Body of pancreas (tissue), 4 donors: Measurements from ENCODE around the gene NOVA1. TPM values are rescaled to one million over a fixed set of nuclear protein-coding genes. Genes with fewer than 3 reads are reported as not detected.

Experiments
- ATAC-seq: fragments of 150-250 bp; one replicate; pipeline ENCODE4 v1.9.1; 2016
- DNase-seq, 4 donors: peaks; one replicate each; pipeline ENCODE4 v3.0.0-alpha.2; 2019
- H3K27ac ChIP-seq, 4 donors: fragments of 200-600 bp; sonication (generic); 1 replicate in 3 of 4; 2 replicates in 1 of 4; pipeline versions ENCODE4 v1.5.1 to v1.6.1; 2016 to 2019; ENCODE audit warnings: mild to moderate bottlenecking in 1 of 4, mixed read lengths in 1 of 4, moderate library complexity in 1 of 4
- H3K27me3 ChIP-seq, 2 donors: fragments of 200-600 bp; sonication (generic); one replicate each; pipeline ENCODE4 v1.6.0; 2016; ENCODE audit warnings: mild to moderate bottlenecking in 1 of 2
- H3K36me3 ChIP-seq, 2 donors: fragments of 200-600 bp; sonication (generic); replicated peaks in 1 of 2; 2 replicates each; pipeline ENCODE4 v1.5.1; 2016; ENCODE audit warnings: low read depth in 2 of 2; ENCODE audit not compliant: insufficient read depth in 1 of 2
- H3K4me1 ChIP-seq: fragments of 200-600 bp; sonication (generic); one replicate; pipeline ENCODE4 v1.6.0; 2016
- H3K4me3 ChIP-seq, 2 donors: fragments of 200-600 bp; sonication (generic); 1 replicate in 1 of 2; 2 replicates in 1 of 2; pipeline ENCODE4 v1.5.1; 2016 to 2019
- H3K9me3 ChIP-seq, 3 donors: fragments of 200-600 bp; sonication (generic); 1 replicate in 2 of 3; 2 replicates in 1 of 3; pipeline ENCODE4 v1.5.1; 2016
- CTCF ChIP-seq, 7 experiments: fragments of 450-650 bp in 4 of 7; fragments of 200-600 bp in 3 of 7; sonication (generic) in 3 of 7; IDR thresholded peaks; one replicate each; pipeline ENCODE4 v1.5.1; 2016 to 2019; ENCODE audit warnings: antibody characterized with exemption in 7 of 7
- POLR2A ChIP-seq, 3 donors: fragments of 450-650 bp; IDR thresholded peaks; one replicate each; pipeline ENCODE4 v1.6.1; 2016; ENCODE audit warnings: antibody characterized with exemption in 3 of 3, mild to moderate bottlenecking in 2 of 3
- WGBS, 2 donors: methylation state at CpG; one replicate each; pipeline ENCODE4 v1.1.5; 2017; 5-methylcytosine and 5-hydroxymethylcytosine counted together
- intact Hi-C: fragments of 100-400 bp; cut with DNase I; formaldehyde crosslinking; loops from one replicate; pipeline ENCODE4 v1.15.1; 2023
- total RNA-seq, 2 donors: library from RNA; depleted of rRNA; stranded (reverse); fragments of >200 nt; gene quantifications; one replicate each; pipeline ENCODE4 v1.1.0, GENCODE V29; 2016

Gene NOVA1
- total RNA-seq, 2 donors from 2014 or later = 0.78 to 6.9 TPM

DNA sequence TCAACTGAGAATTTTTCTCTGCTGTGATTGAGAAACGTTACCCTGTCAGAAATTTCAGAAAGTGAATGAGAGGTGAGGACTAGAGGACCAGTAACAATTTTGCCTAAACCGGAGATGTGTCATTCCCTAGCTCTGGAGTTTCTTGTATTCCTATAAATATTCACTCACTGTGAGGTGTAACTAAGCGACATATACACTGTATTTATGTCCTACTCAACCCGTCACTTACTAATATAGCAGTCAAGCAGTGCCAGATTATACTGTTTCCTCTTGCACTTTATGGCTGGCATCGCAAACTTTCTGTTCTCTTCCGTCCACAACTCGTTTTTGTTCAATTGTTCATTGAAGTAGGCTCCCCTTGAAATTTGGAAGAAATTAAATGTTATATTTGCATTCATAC is 192.9 kb downstream of the NOVA1 start:
- no peaks in the 10 kb centered on the region for H3K27me3 ChIP-seq
- ATAC-seq = no peak
- no peak overlapping the region for H3K4me3 ChIP-seq
- H3K4me1 ChIP-seq = no peaks in the 10 kb centered on the region
- WGBS, 2 donors = 61 to 62% methylated on average over 7 of the region's 7 CpGs
- DNase-seq = no peak
- TF ChIP-seq POLR2A (IDR thresholded peaks at IDR 0.05) (no peak), CTCF (IDR thresholded peaks at IDR 0.05) (no peak)
- no peaks in the 10 kb centered on the region for H3K9me3 ChIP-seq
- H3K27ac ChIP-seq = no peak overlapping the region
- no peaks in the 10 kb centered on the region for H3K36me3 ChIP-seq
- intact Hi-C loops = no loop called here

DNA sequence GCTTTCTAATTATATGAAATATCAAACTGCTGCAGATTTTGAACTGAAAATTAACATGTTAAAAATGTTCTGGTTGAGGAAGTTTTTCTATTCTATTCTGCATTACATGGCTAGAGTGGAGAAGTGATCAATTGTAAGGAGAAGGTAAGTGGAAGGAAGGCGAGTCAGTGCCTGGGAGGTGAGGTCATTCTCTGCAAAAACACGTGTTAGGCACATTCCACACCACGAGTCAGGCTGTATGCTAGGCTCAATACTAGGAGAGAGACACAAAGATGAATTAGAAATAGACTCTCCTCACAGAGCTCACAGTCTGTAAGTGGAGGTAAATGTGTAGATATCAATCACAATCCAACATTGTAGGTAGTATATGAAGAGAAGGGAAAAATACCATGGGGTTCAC is 194.1 kb downstream of the NOVA1 start:
- no peaks in the 10 kb centered on the region for H3K27me3 ChIP-seq
- ATAC-seq (no peak), DNase-seq (no peak)
- 35 to 51% methylated on average over 3 of the region's 3 CpGs for WGBS, 2 donors
- TF ChIP-seq CTCF (IDR thresholded peaks at IDR 0.05) (no peak), POLR2A (IDR thresholded peaks at IDR 0.05) (no peak)
- H3K4me3 ChIP-seq = no peak overlapping the region
- no peaks in the 10 kb centered on the region for H3K9me3 ChIP-seq
- no peak overlapping the region for H3K27ac ChIP-seq
- no peaks in the 10 kb centered on the region for H3K36me3 ChIP-seq
- intact Hi-C loops = no loop called here
- H3K4me1 ChIP-seq = no peaks in the 10 kb centered on the region

DNA sequence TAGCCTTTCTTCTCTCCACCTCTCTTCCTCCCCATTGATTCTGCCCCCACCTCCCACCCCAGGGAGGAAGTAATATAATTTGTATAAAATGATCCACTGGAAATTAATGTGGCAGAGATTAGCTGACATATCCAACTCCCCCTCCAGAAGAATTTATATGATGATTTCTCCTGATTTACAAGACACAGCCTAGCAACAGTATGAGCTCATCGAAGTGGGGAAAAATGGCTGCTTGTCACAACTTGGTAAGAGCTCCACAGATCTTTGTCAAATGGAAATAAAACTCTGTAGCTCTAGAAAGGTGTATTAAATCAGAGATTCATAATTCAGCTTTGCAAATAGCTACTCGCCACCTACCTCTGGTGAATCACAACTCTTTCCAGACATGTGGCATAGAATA is 195.7 kb downstream of the NOVA1 start:
- no peaks in the 10 kb centered on the region for H3K4me1 ChIP-seq
- no peaks in the 10 kb centered on the region for H3K36me3 ChIP-seq
- ATAC-seq = no peak
- no peak for TF ChIP-seq CTCF (IDR thresholded peaks at IDR 0.05)
- TF ChIP-seq POLR2A (IDR thresholded peaks at IDR 0.05) = no peak
- intact Hi-C loops = no loop called here
- H3K27me3 ChIP-seq = no peaks in the 10 kb centered on the region
- H3K27ac ChIP-seq = no peak overlapping the region
- no peak overlapping the region for H3K4me3 ChIP-seq
- DNase-seq = no peak
- WGBS, 2 donors = 80 to 93% methylated on average over 2 of the region's 2 CpGs
- H3K9me3 ChIP-seq = no peaks in the 10 kb centered on the region

DNA sequence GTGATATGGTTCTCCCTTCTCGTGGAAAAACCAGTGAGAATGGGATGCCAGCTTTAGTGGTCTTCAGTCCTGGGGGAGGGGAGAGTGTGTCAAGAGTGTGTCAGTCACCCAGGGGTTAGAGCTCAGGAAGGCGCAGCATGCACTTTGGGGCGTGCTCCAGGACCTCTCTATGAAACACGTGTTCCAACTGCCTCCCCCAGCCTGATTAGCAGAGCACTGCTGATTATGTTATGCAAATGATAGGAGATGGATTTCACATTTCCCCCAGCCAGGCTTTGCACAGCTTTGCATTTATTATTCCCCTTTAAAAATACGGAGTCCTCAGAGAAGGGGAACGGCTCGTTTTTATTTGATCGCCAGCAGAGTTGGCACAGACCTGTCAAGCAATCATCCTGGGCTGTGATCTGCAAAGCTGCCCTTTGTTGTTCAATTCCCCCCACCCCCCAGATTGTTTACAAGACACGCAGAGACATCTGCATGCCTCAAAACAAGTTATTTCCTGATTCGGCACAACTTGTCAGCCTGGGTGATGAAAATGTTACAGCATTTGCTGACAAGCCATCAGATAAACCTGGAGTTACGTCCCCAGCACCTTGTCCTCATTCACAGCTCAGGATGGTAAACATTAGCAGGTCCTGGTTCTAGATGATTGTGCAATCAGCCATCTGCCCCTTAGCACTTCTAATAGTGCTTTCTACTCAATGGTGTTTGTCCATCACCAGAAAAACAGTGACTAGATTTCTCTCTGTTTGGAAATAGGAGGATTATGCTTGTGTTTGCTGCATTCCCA is 196.5 kb downstream of the NOVA1 start:
- 15 to 21% methylated on average over 10 to 11 of the region's 11 CpGs for WGBS, 2 donors
- peak in 2 of 4 donors; percentile 10 to 30 for DNase-seq
- Histone ChIP-seq H3K27ac (no peak overlapping the region), H3K36me3 (no peaks in the 10 kb centered on the region), H3K4me3 (no peak overlapping the region), H3K9me3 (no peaks in the 10 kb centered on the region), H3K27me3 (no peaks in the 10 kb centered on the region), H3K4me1 (no peaks in the 10 kb centered on the region)
- ATAC-seq = peak; percentile 55
- no peak for TF ChIP-seq POLR2A (IDR thresholded peaks at IDR 0.05)
- no peak for TF ChIP-seq CTCF (IDR thresholded peaks at IDR 0.05)
- intact Hi-C loops = no loop called here

GRCh38 chr14:26400373-26400772 is 197.5 kb downstream of the NOVA1 start:
- Histone ChIP-seq H3K4me3 (no peak overlapping the region), H3K27me3 (no peaks in the 10 kb centered on the region), H3K27ac (no peak overlapping the region), H3K36me3 (no peaks in the 10 kb centered on the region), H3K4me1 (no peaks in the 10 kb centered on the region), H3K9me3 (no peaks in the 10 kb centered on the region)
- 93 to 94% methylated on average over 1 of the region's 1 CpG for WGBS, 2 donors
- intact Hi-C loops = no loop called here
- TF ChIP-seq CTCF (IDR thresholded peaks at IDR 0.05) (no peak), POLR2A (IDR thresholded peaks at IDR 0.05) (no peak)
- ATAC-seq (no peak), DNase-seq (no peak)
